Activated CD4-positive, CD25-positive, alpha-beta regulatory T cell treated with anti-CD3 and anti-CD28 coated beads, Interleukin-2, amount 50 U/mL, for 24 hours (primary cell): ENCODE results near the gene ANP32A.

Experiments
- ATAC-seq, 2 donors: fragments of 150-1000 bp; cut with Tn5 transposase; one replicate each; pipeline ENCODE4 v1.10.0; 2021; ENCODE audit warnings: mild to moderate bottlenecking in 1 of 2, moderate library complexity in 1 of 2

Gene ANP32A

DNA sequence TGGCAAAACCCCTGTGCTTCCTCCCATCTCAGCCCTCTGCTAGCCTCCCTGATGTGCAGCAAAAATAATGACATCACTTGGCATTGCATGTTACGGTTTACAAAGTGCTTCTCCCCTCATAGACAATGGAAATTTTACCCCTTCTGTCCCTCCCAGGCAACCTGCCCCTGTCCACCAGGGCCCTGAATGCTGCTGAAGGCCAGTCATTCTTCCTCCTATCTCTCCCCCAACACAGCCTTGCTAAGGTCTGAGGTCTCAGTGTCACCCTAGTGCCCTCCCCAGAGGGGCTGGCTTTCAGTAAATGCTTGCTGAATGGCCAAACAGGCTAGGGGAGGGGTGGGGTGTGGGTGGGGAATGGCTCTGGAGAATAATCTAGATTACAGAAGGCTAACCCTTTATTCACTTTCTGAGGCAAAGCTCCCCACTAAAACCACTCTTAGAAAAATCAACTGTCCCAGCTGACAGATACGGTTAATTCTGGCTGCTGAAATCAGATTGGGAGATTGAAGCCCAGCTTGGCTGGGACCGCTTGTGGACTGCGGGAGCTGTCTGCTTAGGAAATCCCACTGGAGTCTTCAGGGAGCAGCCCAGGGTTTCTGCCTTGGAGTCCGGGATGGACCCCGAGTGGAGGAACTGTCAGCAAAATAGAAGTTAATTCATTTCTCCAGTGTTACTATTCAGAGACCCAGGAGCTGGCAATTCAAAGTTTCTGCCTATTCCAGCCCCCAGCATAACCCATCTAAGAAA, 22.9 kb downstream of the ANP32A start:
- ATAC-seq = no peak

GRCh38 chr15:68797191-68797590, 23.5 kb downstream of the ANP32A start:
- ATAC-seq = peak; percentile 51 to 58

- ATAC-seq = no peak
Observed at GRCh38 chr15:68796576-68796975, 24.1 kb downstream of the ANP32A start.

GRCh38 chr15:68795298-68795848, 25.3 kb downstream of the ANP32A start:
- ATAC-seq = peak; percentile 74 to 75

DNA sequence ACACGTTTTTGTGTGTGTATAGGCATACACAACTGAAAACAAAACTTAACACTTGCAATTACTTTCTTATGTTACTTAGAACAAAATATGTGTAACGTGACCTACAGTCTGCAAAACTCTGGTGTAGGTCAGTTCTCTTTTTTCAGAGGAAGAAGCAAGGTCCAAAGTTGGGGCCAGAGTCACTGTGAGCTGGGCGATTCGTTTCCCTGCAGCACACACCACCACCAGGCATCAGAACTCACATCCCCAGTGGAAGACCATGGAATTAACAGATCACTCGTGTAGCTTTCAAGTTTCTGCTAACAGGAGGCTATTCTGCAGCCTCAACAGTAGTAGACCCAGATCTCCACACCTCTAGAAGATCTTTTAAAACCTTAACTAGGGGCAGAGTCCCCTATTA, 25.8 kb downstream of the ANP32A start:
- ATAC-seq = no peak

- ATAC-seq = no peak
Observed at GRCh38 chr15:68794307-68794706, 26.4 kb downstream of the ANP32A start.

GRCh38 chr15:68793776-68794175, 26.9 kb downstream of the ANP32A start:
- ATAC-seq = no peak

DNA sequence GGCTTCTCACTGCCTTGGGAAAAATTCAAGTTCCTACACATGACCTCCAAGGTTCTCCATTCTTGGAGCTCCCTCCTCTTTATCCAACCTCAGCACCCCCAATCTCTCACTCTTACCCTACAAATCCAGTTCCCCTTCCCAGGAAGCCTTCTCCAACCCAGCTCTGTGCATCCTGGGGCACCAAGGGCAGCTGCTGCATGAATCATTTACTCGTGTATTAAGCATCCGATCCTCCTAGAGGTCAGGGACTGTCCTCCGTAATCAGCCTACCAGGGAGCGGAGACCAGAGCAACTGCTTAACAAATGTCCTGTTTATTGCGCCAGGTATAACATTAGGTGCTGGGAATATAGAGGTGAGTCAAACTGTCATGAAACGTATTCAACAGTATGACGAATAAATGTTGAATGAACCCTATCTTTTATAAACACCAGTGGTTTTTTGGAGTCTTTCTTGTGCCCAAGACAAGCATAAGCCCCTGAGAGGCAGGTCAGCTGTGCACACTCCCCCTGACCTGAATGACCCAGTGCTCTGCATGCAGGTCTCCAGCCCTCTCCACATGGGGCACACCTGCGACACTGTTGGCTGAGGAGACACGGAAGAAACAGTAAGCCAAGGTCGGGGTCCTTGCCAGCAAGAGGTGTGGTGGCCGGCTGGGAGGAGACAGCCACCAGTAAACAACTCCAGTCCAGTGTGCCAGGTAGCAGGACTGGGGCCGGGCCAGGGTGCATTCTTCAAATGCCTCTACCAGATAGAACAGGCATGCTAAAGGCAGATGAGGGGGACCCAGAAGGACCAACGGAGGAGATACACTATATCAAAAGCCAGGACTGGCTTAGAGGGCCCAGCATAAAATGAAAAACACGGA, 27.6 kb downstream of the ANP32A start:
- ATAC-seq = no peak

GRCh38 chr15:68791431-68792283, 29.0 kb downstream of the ANP32A start:
- peak; percentile 75 to 79 for ATAC-seq

DNA sequence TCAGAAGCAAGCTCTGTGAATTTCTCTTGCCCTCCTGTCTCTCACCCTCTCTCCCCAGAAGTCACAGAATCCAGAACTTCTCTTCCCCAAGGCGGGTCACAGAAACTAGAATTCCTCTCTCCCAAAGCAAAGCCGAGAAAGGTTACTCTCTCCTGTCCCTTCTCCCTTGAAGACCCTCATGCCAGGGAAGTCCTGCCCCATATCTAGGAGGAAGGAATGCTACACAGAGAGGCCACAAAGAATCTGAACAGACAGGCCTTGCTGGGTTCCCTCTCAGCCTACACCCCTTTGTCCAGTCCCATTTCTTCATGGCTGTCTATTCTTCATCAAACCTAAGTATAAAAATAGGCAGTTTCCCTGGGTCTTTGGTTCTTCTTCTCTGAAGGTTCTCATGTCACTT, 29.8 kb downstream of the ANP32A start:
- ATAC-seq = no peak

- no peak for ATAC-seq
Observed at GRCh38 chr15:68790242-68790575, 30.5 kb downstream of the ANP32A start.

DNA sequence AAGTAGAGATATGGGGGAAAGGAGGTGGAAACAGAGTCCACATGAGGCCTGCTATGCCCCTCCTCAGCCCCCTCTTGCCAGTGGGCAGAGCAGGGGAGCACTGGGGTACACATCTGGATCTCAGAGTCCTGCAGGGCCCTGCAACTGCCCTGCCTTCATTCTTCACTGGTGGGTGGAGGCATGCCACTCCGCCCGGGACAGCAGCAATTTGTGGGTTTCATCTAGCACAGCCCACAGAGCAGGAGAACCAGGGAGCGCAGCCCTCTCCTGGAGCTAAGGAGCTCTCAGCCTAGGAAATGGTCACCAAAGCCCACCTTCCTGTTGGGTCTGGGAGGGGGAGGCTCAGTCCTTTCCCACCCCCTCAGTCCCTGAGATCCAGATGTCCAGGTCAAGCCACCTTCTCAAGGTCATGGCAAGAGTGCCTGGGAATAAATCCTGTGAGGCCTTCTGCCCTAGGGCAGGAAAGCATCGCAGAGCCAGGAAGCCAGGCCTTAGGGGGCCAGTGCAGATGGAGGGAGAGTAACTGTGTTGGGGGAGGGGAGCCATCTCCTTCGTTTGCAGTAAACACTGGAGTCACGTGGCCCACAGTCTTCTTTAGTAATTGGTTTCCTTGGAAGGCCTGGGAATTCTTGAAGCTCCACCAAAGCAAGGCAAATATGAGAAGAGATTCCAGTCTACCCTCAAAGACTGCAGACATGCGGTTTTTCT, 31.0 kb downstream of the ANP32A start:
- ATAC-seq = no peak

- no peak for ATAC-seq
Observed at GRCh38 chr15:68789091-68789490, 31.6 kb downstream of the ANP32A start.

- no peak for ATAC-seq
Observed at GRCh38 chr15:68788264-68788624, 32.5 kb downstream of the ANP32A start.

DNA sequence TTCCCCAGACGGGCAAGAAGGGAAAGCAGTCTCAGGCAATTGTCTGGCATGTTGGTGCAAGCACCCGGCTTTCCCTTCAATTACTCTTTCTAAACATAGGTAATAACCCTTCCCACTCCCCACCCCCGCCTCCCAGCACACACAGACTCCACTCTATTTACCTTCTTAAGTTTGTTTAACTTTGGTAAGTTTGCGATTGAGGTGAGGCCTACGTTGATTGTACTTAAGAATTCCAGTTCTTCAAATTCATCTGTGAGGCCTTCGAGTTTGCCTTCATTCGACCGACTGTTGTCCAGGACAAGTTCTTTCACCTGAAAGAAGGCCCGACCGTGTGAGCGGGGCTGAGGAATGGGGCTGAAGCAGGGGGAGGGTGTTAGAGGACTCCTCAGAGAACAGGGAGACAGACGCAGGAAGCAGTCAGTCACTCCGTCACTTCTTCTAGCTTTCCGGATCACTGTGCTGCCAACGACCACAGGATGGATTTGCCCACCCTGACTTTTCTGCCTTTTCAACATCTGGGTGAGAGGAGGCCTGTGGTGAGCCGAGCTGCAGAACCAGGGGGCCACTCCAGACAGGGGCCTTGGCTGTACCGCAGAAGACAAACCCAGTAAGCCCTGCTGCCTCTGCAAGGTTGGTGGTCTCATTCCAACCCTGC, 33.0 kb downstream of the ANP32A start:
- ATAC-seq = no peak

DNA sequence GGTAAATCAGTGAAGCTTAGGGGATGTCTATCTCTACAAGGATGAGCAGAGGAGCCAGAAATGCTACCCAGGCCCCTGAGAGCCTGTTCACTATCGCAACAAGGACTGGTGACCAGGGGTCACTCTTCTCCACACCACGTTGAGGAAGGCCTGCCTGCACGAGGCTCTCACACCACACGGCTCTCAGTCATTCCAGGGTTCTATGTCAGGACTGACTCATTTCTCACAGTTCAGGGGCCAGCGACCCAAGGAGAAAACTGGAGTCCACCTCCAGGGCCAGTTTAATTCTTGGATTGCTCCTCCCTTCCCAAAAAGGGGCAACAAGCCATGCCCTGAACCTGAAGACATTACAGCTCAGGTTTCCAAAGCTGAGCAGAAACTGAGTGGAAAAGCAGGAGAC, 33.9 kb downstream of the ANP32A start:
- ATAC-seq = no peak

DNA sequence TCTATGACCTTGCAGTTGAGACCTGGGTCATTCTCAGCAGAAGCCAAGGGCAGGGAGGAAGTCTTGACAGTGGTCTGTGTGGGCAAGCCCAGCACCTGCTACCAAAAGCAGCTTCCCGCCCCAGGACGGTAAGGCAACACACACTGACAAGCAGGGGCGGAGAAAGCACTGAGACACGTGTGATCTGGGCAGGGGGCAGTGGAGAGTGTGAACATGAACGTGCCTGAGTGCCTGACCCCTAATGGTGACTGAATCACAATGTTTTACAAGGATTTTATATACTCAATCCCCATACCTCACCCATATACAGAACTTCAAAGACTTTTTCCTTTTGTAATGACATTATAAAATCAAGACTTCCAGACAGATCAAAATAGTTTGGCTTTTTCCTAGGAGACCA, 35.2 kb downstream of the ANP32A start:
- no peak for ATAC-seq

GRCh38 chr15:68784206-68784605, 36.5 kb downstream of the ANP32A start:
- no peak for ATAC-seq

- peak; percentile 81 to 87 for ATAC-seq
Observed at GRCh38 chr15:68783226-68784058, 37.3 kb downstream of the ANP32A start.

- ATAC-seq = no peak
Observed at GRCh38 chr15:68782589-68783161, 38.0 kb downstream of the ANP32A start.
